K562 (cell line): ENCODE results near the gene ZNF837. TPM values are rescaled to one million over a fixed set of nuclear protein-coding genes. Genes with fewer than 3 reads are reported as not detected.

Source experiments
- ATAC-seq: fragments of 200-7000 bp; cut with Tn5 transposase; 3 replicates; pipeline ENCODE4 v1.9.1; 2020; ENCODE audit warnings: moderate library complexity
- BruUV-seq: library from RNA; stranded (reverse); fragments of 400-500 nt; replicated peaks from 2 replicates; lab custom pipeline; 2021; lab: Mats Ljungman, UMichigan
- CTCF ChIA-PET: fragments of 300-600 bp; formaldehyde crosslinking; extraction: SDS; loops from one replicate; lab custom pipeline; 2021; ENCODE audit warnings: low intra/inter-chr PET ratio; lab: Yijun Ruan, JAX
- POLR2A ChIA-PET: fragments of 300-600, 350-650 bp; sonication (Branson Sonifier 250); formaldehyde crosslinking; extraction: SDS; loops from one replicate; lab custom pipeline; 2021; ENCODE audit warnings: antibody characterized with exemption, inconsistent platforms; lab: Yijun Ruan, JAX
- DNase-seq, 4 experiments: peaks; one replicate each; pipeline versions ENCODE4 v3.0.0 to v3.0.0-alpha.2; 2011 to 2018; ENCODE audit warnings: low spot score in 3 of 4, mixed read lengths in 3 of 4; ENCODE audit errors: extremely low read depth in 1 of 4
- FAIRE-seq: peaks from 2 replicates; lab custom pipeline; 2011; peaks lifted over from hg19 to GRCh38; lab: Jason Lieb, UNC
- H2AFZ ChIP-seq: 2 replicates; pipeline ENCODE4 v1.6.0; 2011; ENCODE audit warnings: low read depth, low read length, control low read depth, inconsistent platforms
- H3K27ac ChIP-seq: fragments of 200-600 bp; 3 replicates; pipeline ENCODE4 v1.8.0; 2011; ENCODE audit warnings: low read depth, mild to moderate bottlenecking, control low read depth, inconsistent platforms, low read length, moderate library complexity, mixed read lengths; ENCODE audit errors: extremely low read depth
- H3K27me3 ChIP-seq, 2 experiments: fragments of 300-600 bp in 1 of 2; 2 replicates in 1 of 2; 3 replicates in 1 of 2; pipeline versions ENCODE4 v1.6.0 to v1.8.0; 2011; ENCODE audit warnings: inconsistent platforms in 2 of 2, low read length in 2 of 2, mild to moderate bottlenecking in 1 of 2, mixed read lengths in 1 of 2, moderate library complexity in 1 of 2; ENCODE audit not compliant: control insufficient read depth in 2 of 2, insufficient read depth in 2 of 2
- H3K36me3 ChIP-seq: fragments of 300-600 bp; 3 replicates; pipeline ENCODE4 v1.8.0; 2011; ENCODE audit warnings: mild to moderate bottlenecking, low read length, inconsistent platforms; ENCODE audit not compliant: control insufficient read depth, insufficient read depth
- H3K4me1 ChIP-seq, 2 experiments: fragments of 200-600 bp in 1 of 2; replicated peaks in 1 of 2; 2 replicates in 1 of 2; 3 replicates in 1 of 2; pipeline versions ENCODE4 v1.5.1 to v1.8.0; 2011; ENCODE audit warnings: inconsistent platforms in 2 of 2, low read length in 2 of 2, mild to moderate bottlenecking in 1 of 2, mixed read lengths in 1 of 2, moderate library complexity in 1 of 2; ENCODE audit not compliant: control insufficient read depth in 2 of 2, insufficient read depth in 2 of 2
- H3K4me2 ChIP-seq: 2 replicates; pipeline ENCODE4 v1.6.1; 2011; ENCODE audit warnings: low read length, control low read depth, inconsistent platforms, mixed read lengths; ENCODE audit not compliant: insufficient read depth
- H3K4me3 ChIP-seq: fragments of 200-600 bp; sonication (generic), shearing (Covaris generic); 2 replicates; pipeline ENCODE4 v1.5.1; 2016; ENCODE audit warnings: control low read depth, inconsistent platforms
- H3K79me2 ChIP-seq: fragments of 200-600 bp; 3 replicates; pipeline ENCODE4 v1.8.0; 2011; ENCODE audit warnings: low read length, inconsistent platforms; ENCODE audit not compliant: control insufficient read depth, insufficient read depth
- H3K9ac ChIP-seq, 2 experiments: 2 replicates each; pipeline versions ENCODE4 v1.6.0 to v1.6.1; 2011; ENCODE audit warnings: low read depth in 2 of 2, low read length in 2 of 2, control low read depth in 1 of 2, inconsistent platforms in 1 of 2, mild to moderate bottlenecking in 1 of 2, mixed read lengths in 1 of 2; ENCODE audit not compliant: insufficient read depth in 1 of 2
- H3K9me1 ChIP-seq: one replicate; pipeline ENCODE4 v1.6.0; 2011; ENCODE audit warnings: inconsistent platforms, mild to moderate bottlenecking, low read length, moderate library complexity; ENCODE audit not compliant: control insufficient read depth, insufficient read depth
- H3K9me3 ChIP-seq: replicated peaks from 2 replicates; pipeline ENCODE4 v1.5.1; 2011; ENCODE audit warnings: low read depth, low read length, inconsistent platforms; ENCODE audit not compliant: control insufficient read depth, insufficient read depth
- H4K20me1 ChIP-seq: replicated peaks from 2 replicates; pipeline ENCODE4 v1.6.1; 2011; ENCODE audit warnings: low read length, inconsistent platforms, mixed read lengths; ENCODE audit not compliant: control insufficient read depth, insufficient read depth
- CAMTA2 ChIP-seq: fragments of 250-450 bp; sonication (Bioruptor Pico); conservative IDR thresholded peaks from 2 replicates; pipeline ENCODE4 v1.5.1; 2022
- CEBPB ChIP-seq: fragments of 450-650 bp; IDR thresholded peaks from 2 replicates; pipeline ENCODE4 v1.6.1; 2016; ENCODE audit warnings: missing genetic modification characterization, missing compliant biosample characterization
- ETV5 ChIP-seq: sonication (generic); formaldehyde crosslinking; IDR thresholded peaks from 2 replicates; pipeline ENCODE4 v1.4.0; 2020; ENCODE audit warnings: low read depth, mild to moderate bottlenecking, missing genetic modification reagents
- HLTF ChIP-seq: fragments of 450-650 bp; IDR thresholded peaks from 2 replicates; pipeline ENCODE4 v1.6.1; 2016
- KAT7 ChIP-seq: sonication (generic); formaldehyde crosslinking; IDR thresholded peaks from 2 replicates; pipeline ENCODE4 v1.8.0; 2022; ENCODE audit warnings: missing genetic modification reagents, mild to moderate bottlenecking, borderline replicate concordance
- KLF10 ChIP-seq: fragments of 250-450 bp; sonication (Bioruptor Pico); IDR thresholded peaks from 2 replicates; pipeline ENCODE4 v1.6.1; 2021; ENCODE audit warnings: matching md5 sums
- POLR3A ChIP-seq: IDR thresholded peaks from 2 replicates; pipeline ENCODE4 v1.6.1; 2011; ENCODE audit warnings: borderline replicate concordance, mild to moderate bottlenecking, moderate library complexity; ENCODE audit not compliant: insufficient read length, insufficient read depth; ENCODE audit errors: extremely low read depth
- ZNF431 ChIP-seq: sonication (generic); formaldehyde crosslinking; IDR thresholded peaks from 2 replicates; pipeline ENCODE4 v1.8.0; 2022; ENCODE audit warnings: mild to moderate bottlenecking, missing genetic modification reagents
- ZNF707 ChIP-seq: fragments of 250-450 bp; sonication (Bioruptor Pico); conservative IDR thresholded peaks from 2 replicates; pipeline ENCODE4 v1.8.0; 2022; ENCODE audit warnings: inconsistent platforms, mild to moderate bottlenecking, moderate library complexity
- ZNF76 ChIP-seq: fragments of 250-450 bp; sonication (Bioruptor Pico); IDR thresholded peaks from 2 replicates; pipeline ENCODE4 v1.4.0; 2020; ENCODE audit warnings: mild to moderate bottlenecking, moderate library complexity, borderline replicate concordance
- WGBS: fragments of 100-300 bp; shearing (Covaris generic); methylation state at CpG from one replicate; pipeline ENCODE4 v1.1.6; 2016; ENCODE audit warnings: low coverage, mixed read lengths; ENCODE audit not compliant: insufficient coverage; ENCODE audit errors: missing lambda C conversion rate; 5-methylcytosine and 5-hydroxymethylcytosine counted together
- in situ Hi-C: fragments of 300-500 bp; cut with MboI; formaldehyde crosslinking; loops from 4 replicates; pipeline ENCODE4 v1.15.0; 2018; ENCODE audit warnings: inconsistent platforms, mixed read lengths
- intact Hi-C: fragments of 100-400 bp; cut with micrococcal nuclease; formaldehyde crosslinking; loops from 2 replicates; pipeline ENCODE4 v1.14.2; 2022
- polyA plus RNA-seq, 8 experiments: library from polyadenylated mRNA; depleted of rRNA in 4 of 8; stranded (reverse) in 5 of 8; unstranded in 3 of 8; fragments of >200 nt; fragmentation: Nextera tagmentation in 2 of 8; fragmentation: Illumina TruSeq in 1 of 8; extraction: Ambion mirVana in 2 of 8; extraction: Trizol in 1 of 8; gene quantifications; 2 replicates each; pipeline versions ENCODE4 v1.2.1 to v1.2.3, GENCODE V29; 2011 to 2014; ENCODE audit warnings: inconsistent platforms in 1 of 8, missing spikeins in 1 of 8
- total RNA-seq, 7 experiments: library from RNA; depleted of rRNA in 6 of 7; stranded (reverse); fragments of >200 nt in 6 of 7; fragmentation: Illumina TruSeq in 2 of 7; extraction: Trizol in 2 of 7; gene quantifications; 2 replicates each; pipeline versions ENCODE4 v1.2.1 to v1.2.3, GENCODE V29; 2011 to 2021; ENCODE audit warnings: low replicate concordance in 1 of 7
- TF ChIP-seq, protein P1 (sequence below): sonication (generic); formaldehyde crosslinking; IDR thresholded peaks from 2 replicates; pipeline ENCODE4 v1.8.1; 2023; ENCODE audit warnings: missing genetic modification reagents, mild to moderate bottlenecking, borderline replicate concordance

Gene ZNF837
- total and polyA plus RNA-seq, 9 of the 15 experiments (the other 6 are each of a cell fraction or from before 2014, with no cell fraction given): 0.11 to 2.1 (median 0.57) TPM; not detected in 4

GRCh38 chr19:58346961-58347929, 33.6 kb downstream of the ZNF837 start:
- in situ Hi-C loops: no loop called here
- H3K4me2 ChIP-seq: peak overlapping the region; percentile 83
- H3K36me3 ChIP-seq: no peaks in the 10 kb centered on the region
- H3K9me1 ChIP-seq: no peaks in the 10 kb centered on the region
- ChIA-PET POLR2A (interaction anchor here (0.6 to 3.6 kb wide), 8 partner anchors 11 to 137 kb away, joined by 3 to 20 read pairs (median 4); partner anchors contain the start of genes ZNF497 and ZSCAN22), CTCF (no interaction called here)
- H3K4me3 ChIP-seq: peak overlapping the region; percentile 78
- H4K20me1 ChIP-seq: no peaks in the 10 kb centered on the region
- WGBS: 3% methylated on average over 43 of the region's 82 CpGs
- intact Hi-C loops: no loop called here
- DNase-seq (peak; percentile 81 to 99 (median 96)), ATAC-seq (peak; percentile 100), FAIRE-seq (no peak)
- no peaks in the 10 kb centered on the region for H3K27me3 ChIP-seq
- peak overlapping the region; percentile 99 for H2AFZ ChIP-seq
- peaks cover 5 to 14% of the 10 kb centered on the region in 2 experiments; a peak in 4 of 5 replicates for H3K4me1 ChIP-seq
- BruUV-seq: TSS peak; percentile 91
- peak overlapping the region; percentile 59 to 96 for H3K9ac ChIP-seq
- peak overlapping the region; percentile 51; the same call in 1 of the 3 replicates for H3K27ac ChIP-seq
- no peaks in the 10 kb centered on the region for H3K9me3 ChIP-seq
- H3K79me2 ChIP-seq: no peaks in the 10 kb centered on the region
- TF ChIP-seq POLR3A (no peak), KAT7 (CRISPR knock-in tag) (0 out of 2 replicates have a peak, but pooled peaks have one; percentile 60), ETV5 (CRISPR knock-in tag) (peak; percentile 18; the same call in 1 of the 2 replicates), ZNF76 (no peak), ZNF431 (CRISPR knock-in tag) (no peak), KLF10 (CRISPR knock-in tag) (no peak), CAMTA2 (CRISPR knock-in tag) (no peak), CEBPB (tag) (no peak), ZNF707 (CRISPR knock-in tag) (no peak), HLTF (no peak)
- TF ChIP-seq, protein P1, sequence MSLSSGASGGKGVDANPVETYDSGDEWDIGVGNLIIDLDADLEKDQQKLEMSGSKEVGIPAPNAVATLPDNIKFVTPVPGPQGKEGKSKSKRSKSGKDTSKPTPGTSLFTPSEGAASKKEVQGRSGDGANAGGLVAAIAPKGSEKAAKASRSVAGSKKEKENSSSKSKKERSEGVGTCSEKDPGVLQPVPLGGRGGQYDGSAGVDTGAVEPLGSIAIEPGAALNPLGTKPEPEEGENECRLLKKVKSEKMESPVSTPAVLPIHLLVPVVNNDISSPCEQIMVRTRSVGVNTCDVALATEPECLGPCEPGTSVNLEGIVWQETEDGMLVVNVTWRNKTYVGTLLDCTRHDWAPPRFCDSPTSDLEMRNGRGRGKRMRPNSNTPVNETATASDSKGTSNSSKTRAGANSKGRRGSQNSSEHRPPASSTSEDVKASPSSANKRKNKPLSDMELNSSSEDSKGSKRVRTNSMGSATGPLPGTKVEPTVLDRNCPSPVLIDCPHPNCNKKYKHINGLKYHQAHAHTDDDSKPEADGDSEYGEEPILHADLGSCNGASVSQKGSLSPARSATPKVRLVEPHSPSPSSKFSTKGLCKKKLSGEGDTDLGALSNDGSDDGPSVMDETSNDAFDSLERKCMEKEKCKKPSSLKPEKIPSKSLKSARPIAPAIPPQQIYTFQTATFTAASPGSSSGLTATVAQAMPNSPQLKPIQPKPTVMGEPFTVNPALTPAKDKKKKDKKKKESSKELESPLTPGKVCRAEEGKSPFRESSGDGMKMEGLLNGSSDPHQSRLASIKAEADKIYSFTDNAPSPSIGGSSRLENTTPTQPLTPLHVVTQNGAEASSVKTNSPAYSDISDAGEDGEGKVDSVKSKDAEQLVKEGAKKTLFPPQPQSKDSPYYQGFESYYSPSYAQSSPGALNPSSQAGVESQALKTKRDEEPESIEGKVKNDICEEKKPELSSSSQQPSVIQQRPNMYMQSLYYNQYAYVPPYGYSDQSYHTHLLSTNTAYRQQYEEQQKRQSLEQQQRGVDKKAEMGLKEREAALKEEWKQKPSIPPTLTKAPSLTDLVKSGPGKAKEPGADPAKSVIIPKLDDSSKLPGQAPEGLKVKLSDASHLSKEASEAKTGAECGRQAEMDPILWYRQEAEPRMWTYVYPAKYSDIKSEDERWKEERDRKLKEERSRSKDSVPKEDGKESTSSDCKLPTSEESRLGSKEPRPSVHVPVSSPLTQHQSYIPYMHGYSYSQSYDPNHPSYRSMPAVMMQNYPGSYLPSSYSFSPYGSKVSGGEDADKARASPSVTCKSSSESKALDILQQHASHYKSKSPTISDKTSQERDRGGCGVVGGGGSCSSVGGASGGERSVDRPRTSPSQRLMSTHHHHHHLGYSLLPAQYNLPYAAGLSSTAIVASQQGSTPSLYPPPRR: no peak
